Motor neuron (in vitro differentiated cells): ENCODE results near the gene LUC7L2. TPM values are rescaled to one million over a fixed set of nuclear protein-coding genes. Genes with fewer than 3 reads are reported as not detected.
A peak's percentile ranks its signal among the peaks of the same experiment; 100 is the strongest.
"Not testable (repeated sequence)": the region's sequence is repeated elsewhere in the genome, so short reads cannot be mapped to it uniquely, and the experiment has no call there.

Source experiments
- ATAC-seq, 8 experiments: fragments of 200-7000 bp; cut with Tn5 transposase; replicated peaks in 6 of 8; 2 replicates each; pipeline ENCODE4 v1.8.0; 2021; ENCODE audit warnings: mild to moderate bottlenecking in 8 of 8, moderate library complexity in 8 of 8
- H3K27ac ChIP-seq, 2 donors: fragments of 250-450 bp; sonication (Bioruptor Pico); 2 replicates each; pipeline ENCODE4 v1.9.0; 2021; ENCODE audit warnings: antibody characterized with exemption in 2 of 2, mild to moderate bottlenecking in 2 of 2, moderate library complexity in 1 of 2
- H3K4me1 ChIP-seq, 2 donors: fragments of 250-450 bp; sonication (Bioruptor Pico); replicated peaks in 1 of 2; 2 replicates each; pipeline ENCODE4 v1.6.1; 2021; ENCODE audit warnings: antibody characterized with exemption in 2 of 2, mild to moderate bottlenecking in 2 of 2, moderate library complexity in 1 of 2
- H3K4me3 ChIP-seq, 5 donors: fragments of 250-450 bp; sonication (Bioruptor Pico); 2 replicates each; pipeline ENCODE4 v1.9.0; 2021; ENCODE audit warnings: antibody characterized with exemption in 5 of 5, mild to moderate bottlenecking in 5 of 5, moderate library complexity in 4 of 5
- WGBS, 10 experiments: fragments of 450-650 bp; shearing (Covaris generic); methylation state at CpG; one replicate each; pipeline ENCODE4 v1.0.0; 2022; 5-methylcytosine and 5-hydroxymethylcytosine counted together
- in situ Hi-C, 9 experiments: fragments of 400-800 bp; cut with MboI; loops; one replicate each; pipeline ENCODE4 v1.15.0; 2021; ENCODE audit warnings: low sequenced_read_pairs in 9 of 9, low pct_unique_long_range_greater_than_20kb in 2 of 9; ENCODE audit not compliant: unreplicated experiment in 9 of 9
- total RNA-seq, 8 experiments: library from RNA; unstranded; fragments of 300-600 nt; gene quantifications; 2 replicates each; pipeline versions ENCODE4 v1.2.3 to v1.2.4, GENCODE V29; 2022

Gene LUC7L2
- total RNA-seq, 8 experiments from 2014 or later: 40.4 to 113 (median 51.3) TPM

DNA sequence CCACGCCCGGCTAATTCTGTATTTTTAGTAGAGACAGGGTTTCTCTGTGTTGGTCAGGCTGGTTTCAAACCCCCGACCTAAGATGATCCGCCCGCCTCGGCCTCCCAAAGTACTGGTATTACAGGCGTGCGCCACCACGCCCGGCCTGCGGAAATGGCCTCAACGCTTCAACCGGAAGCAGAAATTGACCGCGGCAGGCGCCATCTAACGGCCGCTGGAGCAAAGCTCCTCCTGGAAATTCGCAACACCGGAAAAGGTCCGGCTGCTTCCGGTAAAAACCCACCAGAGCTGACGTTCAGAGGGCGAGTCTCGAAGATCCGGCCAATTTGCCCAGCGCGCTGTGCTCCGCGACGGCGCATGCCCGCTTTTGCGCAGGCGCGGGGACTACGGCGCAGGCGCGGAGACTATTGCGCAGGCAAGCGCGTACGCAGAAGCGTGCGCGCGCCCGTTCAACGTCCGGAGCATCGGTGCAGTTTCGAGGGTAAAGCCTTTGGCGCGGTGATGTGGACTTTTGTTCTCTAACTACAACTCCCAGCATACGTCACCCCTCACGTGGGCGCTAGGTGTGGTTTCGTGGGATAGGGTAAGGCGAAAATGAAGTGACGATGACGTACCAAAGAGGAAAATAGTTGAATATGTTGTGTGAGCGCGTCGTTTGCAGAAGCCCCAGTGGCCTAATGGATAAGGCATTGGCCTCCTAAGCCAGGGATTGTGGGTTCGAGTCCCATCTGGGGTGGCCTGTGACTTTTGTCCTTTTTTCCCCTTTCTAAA lies 19.5 kb upstream of the LUC7L2 start:
- H3K27ac ChIP-seq: peak overlapping the region; percentile 99
- peak; percentile 66 to 85 (median 82) for ATAC-seq
- H3K4me1 ChIP-seq: peaks cover 0 to 5% of the 10 kb centered on the region in 2 donors
- WGBS, 10 experiments: 0 to 9% (median 1%) methylated on average over 1 to 35 of the region's 66 CpGs; no CpG with 5 or more reads in 1 of the 10 experiments
- in situ Hi-C loops: no loop called here
- peak overlapping the region; percentile 87 to 96 (median 91) for H3K4me3 ChIP-seq

DNA sequence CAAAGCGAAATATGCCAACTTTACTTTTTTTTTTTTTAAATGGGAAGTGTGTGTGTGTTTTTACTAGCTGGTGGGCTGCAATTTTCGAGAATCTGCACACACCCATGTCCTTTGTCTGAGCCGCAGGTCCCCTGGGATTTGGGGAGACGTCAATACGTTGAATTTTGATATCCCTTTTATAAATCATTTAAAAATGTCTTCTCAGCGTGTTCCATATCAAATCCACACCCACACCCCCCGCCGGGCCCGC lies 19.0 kb upstream of the LUC7L2 start:
- in situ Hi-C loops: no loop called here
- peak in 1 of 8 experiments; percentile 9 for ATAC-seq
- Histone ChIP-seq H3K27ac (peak overlapping the region; percentile 99), H3K4me3 (peak overlapping the region; percentile 87 to 96 (median 91)), H3K4me1 (peaks cover 0 to 5% of the 10 kb centered on the region in 2 donors)
- 0 to 17% (median 0%) methylated on average over 1 to 7 of the region's 9 CpGs; no CpG with 5 or more reads in 2 of the 10 experiments for WGBS, 10 experiments

DNA sequence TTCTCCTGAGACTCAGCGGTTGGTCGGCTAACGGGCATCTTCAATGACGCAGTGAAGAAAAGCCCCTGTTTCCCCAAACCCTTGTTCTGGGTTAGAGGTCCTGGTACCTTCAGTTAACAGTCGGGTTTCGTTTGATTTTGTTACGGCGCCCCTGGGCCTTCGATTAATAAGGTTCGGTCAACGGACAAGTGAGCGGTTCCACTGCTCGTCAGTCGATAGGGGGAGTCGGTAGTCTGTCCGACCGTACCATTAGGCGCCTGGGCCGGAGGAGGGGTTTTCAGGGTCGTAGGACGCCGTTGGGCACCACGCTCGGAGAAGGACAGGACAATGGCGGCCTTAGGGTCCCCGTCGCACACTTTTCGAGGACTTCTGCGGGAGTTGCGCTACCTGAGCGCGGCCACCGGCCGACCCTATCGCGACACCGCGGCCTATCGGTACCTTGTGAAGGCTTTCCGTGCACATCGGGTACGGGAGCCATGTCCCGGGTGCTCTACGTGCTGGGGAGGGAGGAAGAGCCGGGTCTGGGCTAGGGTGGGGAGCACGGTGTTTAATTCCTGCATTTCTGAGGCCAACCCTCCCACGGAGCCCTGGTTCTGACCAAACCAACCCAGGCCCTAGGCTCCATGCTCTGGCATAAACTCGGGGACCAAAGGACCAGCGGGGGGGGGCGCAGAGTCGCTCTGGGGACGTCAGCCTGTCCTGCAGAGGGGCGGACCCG lies 18.5 kb upstream of the LUC7L2 start, which contains the start of gene FMC1:
TSS of gene FMC1 (plus strand) at position 280 of the 718 bp plus-strand sequence. CDS start at position 328, 48 bp downstream.
- H3K4me3 ChIP-seq: peak within 1 kb of the TSS; percentile 87 to 96 (median 91)
- in situ Hi-C loops: no loop called here

DNA sequence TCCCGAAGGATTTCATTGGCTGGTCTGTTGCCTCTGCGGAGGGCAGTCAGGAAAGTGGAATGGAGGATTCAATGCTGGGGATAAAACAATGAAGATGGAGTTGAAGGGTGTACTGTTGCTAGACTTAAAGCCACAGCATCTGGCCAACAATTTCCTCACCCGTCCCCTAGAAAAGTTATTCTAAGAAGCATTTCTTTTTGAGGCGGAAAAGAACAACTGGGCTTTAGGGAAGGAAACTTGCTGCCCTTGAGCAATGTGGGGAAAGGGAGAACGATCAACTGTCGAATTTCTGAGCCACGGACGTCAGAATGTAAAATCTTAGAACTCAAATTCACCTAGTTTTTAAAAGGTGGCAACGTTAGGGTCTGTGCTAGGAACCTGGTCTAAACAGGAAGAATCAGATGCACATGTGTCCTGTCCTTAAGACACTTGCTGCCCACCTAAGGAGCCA lies 17.9 kb upstream of the LUC7L2 start:
- H3K4me3 ChIP-seq: peak overlapping the region; percentile 87 to 96 (median 91)
- H3K4me1 ChIP-seq: peaks cover 0 to 5% of the 10 kb centered on the region in 2 donors
- H3K27ac ChIP-seq: peak overlapping the region; percentile 99
- in situ Hi-C loops: no loop called here
- 0 to 5% (median 0%) methylated on average over 1 to 8 of the region's 9 CpGs; no CpG with 5 or more reads in 1 of the 10 experiments for WGBS, 10 experiments
- ATAC-seq: no peak

More for the DNA sequence above, 18.5 kb upstream of the LUC7L2 start, which contains the start of gene FMC1:
- Histone ChIP-seq H3K27ac (peak within 1 kb of the TSS; percentile 99), H3K4me1 (peaks cover 0 to 5% of the 10 kb centered on the region in 2 donors)
- peak; percentile 65 to 79 (median 77) for ATAC-seq
- 0 to 5% (median 0%) methylated on average over 1 to 25 of the region's 54 CpGs; no CpG with 5 or more reads in 1 of the 10 experiments for WGBS, 10 experiments

DNA sequence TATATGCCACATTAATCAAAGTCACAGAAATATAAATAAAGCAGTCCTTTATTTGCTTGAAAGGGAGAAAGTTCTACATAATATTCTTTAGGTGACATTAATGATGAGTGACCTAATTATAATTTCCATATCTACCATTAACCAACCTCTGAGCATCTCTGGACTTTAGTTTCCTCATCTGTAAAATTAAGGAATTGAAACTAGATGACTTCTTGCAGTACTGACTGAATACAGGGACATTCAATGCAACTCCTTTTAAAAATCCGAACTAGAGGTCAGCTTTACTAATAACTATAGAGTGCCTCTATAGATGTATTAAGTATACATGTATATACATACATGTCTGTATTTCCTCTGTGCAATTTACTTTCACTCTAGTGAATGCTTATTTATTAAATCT lies 14.7 kb upstream of the LUC7L2 start:
- H3K4me3 ChIP-seq: no peak overlapping the region
- in situ Hi-C loops: no loop called here
- WGBS, 10 experiments: 83 to 100% (median 100%) methylated on average over 1 of the region's 1 CpG; no CpG with 5 or more reads in 4 of the 10 experiments

DNA sequence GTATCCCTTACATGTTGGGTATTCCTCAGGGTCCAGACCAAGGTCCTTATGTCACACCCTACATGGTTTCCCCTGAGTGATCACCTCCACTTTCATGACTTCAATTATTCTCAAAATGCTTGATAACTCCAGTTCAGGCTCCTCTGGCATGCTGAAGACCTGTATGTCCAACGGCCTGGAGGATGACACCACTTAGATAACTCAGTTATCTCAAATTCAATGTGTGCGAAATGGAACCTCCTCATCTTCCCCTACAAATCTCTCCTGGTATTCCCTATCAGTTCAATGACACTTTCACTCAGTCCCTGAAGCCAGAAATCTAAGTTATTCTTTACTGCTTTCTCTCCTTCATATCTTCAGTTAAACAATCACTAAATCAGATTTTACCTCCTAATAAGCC lies 8.7 kb upstream of the LUC7L2 start:
- no peaks in the 10 kb centered on the region for H3K4me1 ChIP-seq
- no peak overlapping the region for H3K4me3 ChIP-seq
- ATAC-seq: no peak
- in situ Hi-C loops: no loop called here
- WGBS, 10 experiments: 100% methylated on average over 1 to 2 of the region's 2 CpGs; no CpG with 5 or more reads in 5 of the 10 experiments
- H3K27ac ChIP-seq: no peak overlapping the region

More for the DNA sequence above, 14.7 kb upstream of the LUC7L2 start:
- ATAC-seq: no peak
- H3K27ac ChIP-seq: no peak overlapping the region
- peaks cover 0 to 5% of the 10 kb centered on the region in 2 donors for H3K4me1 ChIP-seq

DNA sequence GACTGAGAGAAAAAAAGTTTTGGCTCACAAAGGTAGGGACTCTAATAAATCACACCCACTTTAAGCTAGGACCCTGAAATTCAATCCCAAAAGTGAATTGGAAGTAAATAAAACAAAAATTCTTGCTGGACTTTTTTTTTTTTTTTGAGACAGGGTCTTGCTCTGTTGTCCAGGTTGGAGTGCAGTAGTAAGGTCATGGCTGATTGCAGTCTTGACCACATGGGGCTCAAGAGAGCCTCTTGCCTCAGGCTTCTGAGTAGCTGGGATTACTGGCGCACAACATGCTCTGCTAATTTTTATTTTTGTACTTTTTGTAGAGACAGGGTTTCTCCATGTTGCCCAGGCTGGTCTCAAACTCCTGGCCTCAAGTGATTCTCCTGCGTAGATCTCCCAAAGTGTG lies 5.0 kb upstream of the LUC7L2 start:
- H3K27ac ChIP-seq: no peak overlapping the region
- H3K4me1 ChIP-seq: peaks cover 0 to 3% of the 10 kb centered on the region in 2 donors
- 93 to 100% (median 100%) methylated on average over 1 to 2 of the region's 2 CpGs; no CpG with 5 or more reads in 3 of the 10 experiments for WGBS, 10 experiments

DNA sequence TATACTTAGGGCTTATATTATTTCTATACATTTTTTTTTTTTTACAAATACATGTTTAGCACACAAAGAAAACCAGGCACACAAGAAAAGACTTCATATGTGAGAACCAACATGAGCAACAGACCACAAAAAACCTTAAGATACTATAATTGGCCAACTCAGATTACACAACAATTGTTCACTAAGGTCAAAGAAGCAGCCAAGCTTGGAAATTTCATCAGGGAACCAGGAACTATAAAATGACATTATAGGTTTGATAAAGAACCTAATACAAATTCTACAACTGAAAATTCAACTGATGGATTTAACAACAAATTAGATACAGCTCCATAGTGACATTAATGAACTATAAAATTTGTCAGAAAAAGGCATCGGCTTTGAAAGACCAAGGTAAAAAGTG lies 4.4 kb upstream of the LUC7L2 start:
- in situ Hi-C loops: no loop called here
- Histone ChIP-seq H3K27ac (no peak overlapping the region), H3K4me1 (peaks cover 0 to 3% of the 10 kb centered on the region in 2 donors), H3K4me3 (no peak overlapping the region)
- ATAC-seq: no peak
- WGBS, 10 experiments: 88 to 100% (median 100%) methylated on average over 1 of the region's 1 CpG; no CpG with 5 or more reads in 2 of the 10 experiments

More for the DNA sequence above, 5.0 kb upstream of the LUC7L2 start:
- no peak for ATAC-seq
- H3K4me3 ChIP-seq: no peak overlapping the region
- in situ Hi-C loops: no loop called here

DNA sequence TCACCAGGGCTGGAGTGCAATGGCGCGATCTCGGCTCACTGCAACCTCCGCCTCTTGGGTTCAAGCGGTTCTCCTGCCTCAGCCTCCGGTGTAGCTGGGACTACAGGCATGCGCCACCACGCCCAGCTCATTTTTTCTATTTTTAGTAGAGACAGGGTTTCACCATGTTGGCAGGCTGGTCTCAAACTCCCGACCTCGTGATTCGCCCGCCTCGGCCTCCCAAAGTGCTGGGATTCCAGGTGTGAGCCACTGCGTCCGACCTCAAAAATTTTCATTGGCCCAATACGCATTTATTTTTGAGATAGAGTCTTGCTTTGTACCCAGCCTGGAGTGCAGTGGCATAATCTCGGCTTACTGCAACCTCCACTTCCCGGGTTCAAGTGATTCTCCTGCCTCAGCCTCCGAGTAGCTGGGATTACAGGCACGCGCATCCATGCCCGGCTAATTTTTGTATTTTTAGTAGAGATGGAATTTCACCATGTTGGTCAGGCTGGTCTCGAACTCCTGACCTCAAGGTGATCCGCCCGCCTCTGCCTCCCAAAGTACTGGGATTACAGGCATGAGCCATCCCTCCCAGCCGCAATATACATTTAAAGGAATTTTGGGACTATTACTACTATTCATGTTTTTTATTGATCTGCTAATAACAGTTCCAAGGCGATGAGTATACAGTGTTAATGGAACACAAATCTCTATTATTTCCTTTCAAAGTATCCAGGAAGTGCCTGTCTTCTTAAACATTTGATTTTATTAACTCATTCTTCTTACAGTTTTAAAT lies 1.8 kb upstream of the LUC7L2 start:
- in situ Hi-C loops: not testable (repeated sequence)

DNA sequence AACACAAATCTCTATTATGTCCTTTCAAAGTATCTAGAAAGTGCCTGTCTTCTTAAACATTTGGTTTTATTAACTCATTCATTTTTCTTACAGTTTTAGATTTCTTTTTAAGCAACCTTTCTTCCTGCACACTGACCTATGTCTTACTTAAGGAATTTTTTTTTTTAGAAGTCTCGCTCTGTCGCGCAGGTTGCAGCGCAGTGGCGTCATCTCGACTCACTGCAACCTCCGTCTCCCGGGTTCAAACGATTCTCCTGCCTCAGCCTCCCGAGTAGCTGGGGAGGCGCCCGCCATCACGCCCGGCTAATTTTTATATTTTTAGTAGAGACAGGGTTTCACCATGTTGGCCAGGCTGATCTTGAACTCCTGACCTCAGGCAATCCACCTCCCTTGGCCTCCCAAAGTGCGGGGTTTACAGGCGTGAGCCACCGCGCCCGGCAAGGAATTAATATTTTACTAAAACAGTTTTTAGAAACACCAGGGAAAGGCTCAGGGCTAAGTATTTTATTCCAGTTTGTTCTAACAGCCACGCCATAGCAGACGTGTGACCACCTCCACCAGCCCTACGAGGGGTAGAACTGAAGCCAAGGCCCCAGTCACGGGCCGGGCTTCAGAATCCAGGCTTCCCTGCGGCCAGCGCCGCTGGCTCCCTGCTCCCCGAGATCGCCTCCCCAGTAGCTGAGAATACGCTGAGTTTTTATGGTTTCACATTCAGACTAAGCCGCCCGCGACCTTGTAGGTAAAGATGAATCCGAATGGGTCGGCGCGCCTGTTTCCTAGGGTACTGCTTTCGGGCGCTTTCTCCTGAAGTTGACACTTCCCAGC lies 941 bp upstream of the LUC7L2 start:
- H3K4me3 ChIP-seq: peak overlapping the region; percentile 62 to 86 (median 72)
- H3K27ac ChIP-seq: peak overlapping the region; percentile 97
- ATAC-seq: peak in 7 of 8 experiments; percentile 0 to 8 (median 1)
- H3K4me1 ChIP-seq: peaks cover 2 to 9% of the 10 kb centered on the region in 2 donors
- in situ Hi-C loops: no loop called here
- 0 to 63% (median 23%) methylated on average over 4 to 30 of the region's 39 CpGs for WGBS, 10 experiments

More for the DNA sequence above, 1.8 kb upstream of the LUC7L2 start:
- peak overlapping the region in 4 of 5 donors; percentile 62 to 86 (median 74) for H3K4me3 ChIP-seq
- H3K27ac ChIP-seq: peak overlapping the region in 1 of 2 donors; percentile 97
- H3K4me1 ChIP-seq, ATAC-seq: not testable (repeated sequence)
- WGBS, 10 experiments: 87 to 98% (median 95%) methylated on average over 4 to 22 of the region's 27 CpGs

DNA sequence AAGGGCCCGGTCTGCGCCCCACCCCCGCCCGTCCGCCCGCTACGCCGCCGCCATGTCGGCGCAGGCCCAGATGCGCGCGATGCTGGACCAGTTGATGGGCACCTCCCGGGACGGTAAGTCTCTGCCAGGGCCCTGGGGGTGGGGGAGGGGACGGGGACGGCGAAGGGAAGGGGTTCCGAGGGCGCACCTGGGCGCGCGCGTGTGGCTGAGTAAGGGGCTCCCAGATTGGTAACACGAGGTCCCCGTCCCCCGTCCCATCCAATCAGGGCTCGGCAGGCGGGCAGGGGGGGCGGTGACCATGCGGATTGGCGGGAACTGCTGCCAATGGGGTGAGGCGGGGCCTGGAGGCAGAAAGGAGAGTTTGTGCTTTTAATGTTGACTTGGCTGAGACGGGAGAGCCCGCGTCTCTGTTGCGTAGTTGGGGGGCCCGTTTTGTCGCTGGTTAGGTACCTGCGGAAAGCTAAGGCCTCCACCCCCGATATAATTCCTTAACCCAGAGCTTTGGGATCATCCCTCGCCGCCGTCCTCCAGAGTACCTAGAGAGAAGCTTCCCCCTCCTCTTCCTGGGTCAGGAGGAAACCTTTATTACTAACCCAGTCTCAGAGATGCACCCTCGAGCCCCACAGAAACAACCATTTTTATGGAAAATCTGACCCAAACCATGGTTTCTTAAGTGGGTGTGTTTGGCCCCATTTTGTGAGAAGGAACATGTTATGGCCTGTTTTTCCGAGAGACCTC lies 685 bp downstream of the LUC7L2 start:
- in situ Hi-C loops: no loop called here

More for the DNA sequence above, 685 bp downstream of the LUC7L2 start:
- 0% methylated on average over 1 to 6 of the region's 47 CpGs; no CpG with 5 or more reads in 1 of the 10 experiments for whole genome bisulfite sequencing, 10 experiments
- peak; percentile 54 to 84 (median 82) for ATAC-seq
- Histone ChIP-seq H3K4me1 (peaks cover 2 to 9% of the 10 kb centered on the region in 2 donors), H3K27ac (peak overlapping the region; percentile 97), H3K4me3 (peak overlapping the region; percentile 62 to 86 (median 72))
